ENCODE measurements around the gene SLC35G2. TPM values are rescaled to one million over a fixed set of nuclear protein-coding genes. Genes with fewer than 3 reads are reported as not detected.
"Not testable (repeated sequence)": the region's sequence is repeated elsewhere in the genome, so short reads cannot be mapped to it uniquely, and the experiment has no call there.

The SLC35G2 gene
- total RNA-seq, 1 experiment from 2014 or later, result 16.5 TPM

GRCh38 chr3:136869282-136869681 lies 50.4 kb downstream of the SLC35G2 start:
- in situ Hi-C loops (cut with HindIII; ENCODE audit: low pct_unique_long_range_greater_than_20kb, low sequenced_read_pairs), result no loop called here
- DNase-seq (ENCODE audit: low read depth), result no peak

- DNase-seq (ENCODE audit: low read depth); in situ Hi-C loops (cut with HindIII; ENCODE audit: low pct_unique_long_range_greater_than_20kb, low sequenced_read_pairs): not testable (repeated sequence)
Measured at GRCh38 chr3:136872258-136872657, 53.3 kb downstream of the SLC35G2 start.

- in situ Hi-C loops (cut with HindIII; ENCODE audit: low pct_unique_long_range_greater_than_20kb, low sequenced_read_pairs); DNase-seq (ENCODE audit: low read depth): not testable (repeated sequence)
Measured at GRCh38 chr3:136879510-136879909, 60.6 kb downstream of the SLC35G2 start.

- DNase-seq (ENCODE audit: low read depth), result no peak
- in situ Hi-C loops (cut with HindIII; ENCODE audit: low pct_unique_long_range_greater_than_20kb, low sequenced_read_pairs), result no loop called here
Measured at GRCh38 chr3:136882571-136882970, 63.6 kb downstream of the SLC35G2 start.

GRCh38 chr3:136883967-136884720 lies 65.2 kb downstream of the SLC35G2 start:
- DNase-seq (ENCODE audit: low read depth), result no peak
- in situ Hi-C loops (cut with HindIII; ENCODE audit: low pct_unique_long_range_greater_than_20kb, low sequenced_read_pairs), result no loop called here

GRCh38 chr3:136885357-136886213 lies 66.7 kb downstream of the SLC35G2 start:
- DNase-seq (ENCODE audit: low read depth), result no peak
- in situ Hi-C loops (cut with HindIII; ENCODE audit: low pct_unique_long_range_greater_than_20kb, low sequenced_read_pairs), result no loop called here

- in situ Hi-C loops (cut with HindIII; ENCODE audit: low pct_unique_long_range_greater_than_20kb, low sequenced_read_pairs), result no loop called here
- DNase-seq (ENCODE audit: low read depth), result no peak
Measured at GRCh38 chr3:136889947-136890346, 71.0 kb downstream of the SLC35G2 start.

GRCh38 chr3:136891934-136892855 lies 73.3 kb downstream of the SLC35G2 start:
- in situ Hi-C loops (cut with HindIII; ENCODE audit: low pct_unique_long_range_greater_than_20kb, low sequenced_read_pairs), result no loop called here
- no peak for DNase-seq (ENCODE audit: low read depth)

GRCh38 chr3:136893848-136894443 lies 75.0 kb downstream of the SLC35G2 start:
- in situ Hi-C loops (cut with HindIII; ENCODE audit: low pct_unique_long_range_greater_than_20kb, low sequenced_read_pairs), result no loop called here

GRCh38 chr3:136897171-136897570 lies 78.2 kb downstream of the SLC35G2 start:
- DNase-seq (ENCODE audit: low read depth); in situ Hi-C loops (cut with HindIII; ENCODE audit: low pct_unique_long_range_greater_than_20kb, low sequenced_read_pairs): not testable (repeated sequence)

More at GRCh38 chr3:136893848-136894443, 75.0 kb downstream of the SLC35G2 start:
- no peak for DNase-seq (ENCODE audit: low read depth)

- no peak for DNase-seq (ENCODE audit: low read depth)
- in situ Hi-C loops (cut with HindIII; ENCODE audit: low pct_unique_long_range_greater_than_20kb, low sequenced_read_pairs), result no loop called here
Measured at GRCh38 chr3:136898549-136898948, 79.6 kb downstream of the SLC35G2 start.

- no peak for DNase-seq (ENCODE audit: low read depth)
- in situ Hi-C loops (cut with HindIII; ENCODE audit: low pct_unique_long_range_greater_than_20kb, low sequenced_read_pairs), result no loop called here
Measured at GRCh38 chr3:136898954-136899353, 80.0 kb downstream of the SLC35G2 start.

GRCh38 chr3:136899622-136900158 lies 80.8 kb downstream of the SLC35G2 start:
- in situ Hi-C loops (cut with HindIII; ENCODE audit: low pct_unique_long_range_greater_than_20kb, low sequenced_read_pairs), result no loop called here
- no peak for DNase-seq (ENCODE audit: low read depth)

- in situ Hi-C loops (cut with HindIII; ENCODE audit: low pct_unique_long_range_greater_than_20kb, low sequenced_read_pairs); DNase-seq (ENCODE audit: low read depth): not testable (repeated sequence)
Measured at GRCh38 chr3:136900694-136901093, 81.8 kb downstream of the SLC35G2 start.

- in situ Hi-C loops (cut with HindIII; ENCODE audit: low pct_unique_long_range_greater_than_20kb, low sequenced_read_pairs), result no loop called here
- DNase-seq (ENCODE audit: low read depth), result no peak
Measured at GRCh38 chr3:136901391-136901790, 82.5 kb downstream of the SLC35G2 start.

- DNase-seq (ENCODE audit: low read depth); in situ Hi-C loops (cut with HindIII; ENCODE audit: low pct_unique_long_range_greater_than_20kb, low sequenced_read_pairs): not testable (repeated sequence)
Measured at GRCh38 chr3:136902530-136902929, 83.6 kb downstream of the SLC35G2 start.

- DNase-seq (ENCODE audit: low read depth), result no peak
- in situ Hi-C loops (cut with HindIII; ENCODE audit: low pct_unique_long_range_greater_than_20kb, low sequenced_read_pairs), result no loop called here
Measured at GRCh38 chr3:136903899-136904298, 85.0 kb downstream of the SLC35G2 start.

GRCh38 chr3:136904746-136905145 lies 85.8 kb downstream of the SLC35G2 start:
- no peak for DNase-seq (ENCODE audit: low read depth)
- in situ Hi-C loops (cut with HindIII; ENCODE audit: low pct_unique_long_range_greater_than_20kb, low sequenced_read_pairs), result no loop called here
